ENCODE measurements around the gene STIP1. TPM values are rescaled to one million over a fixed set of nuclear protein-coding genes. Genes with fewer than 3 reads are reported as not detected.

STIP1 gene
- total RNA-seq, 1 donor from 2014 or later, result 69.9 TPM

DNA sequence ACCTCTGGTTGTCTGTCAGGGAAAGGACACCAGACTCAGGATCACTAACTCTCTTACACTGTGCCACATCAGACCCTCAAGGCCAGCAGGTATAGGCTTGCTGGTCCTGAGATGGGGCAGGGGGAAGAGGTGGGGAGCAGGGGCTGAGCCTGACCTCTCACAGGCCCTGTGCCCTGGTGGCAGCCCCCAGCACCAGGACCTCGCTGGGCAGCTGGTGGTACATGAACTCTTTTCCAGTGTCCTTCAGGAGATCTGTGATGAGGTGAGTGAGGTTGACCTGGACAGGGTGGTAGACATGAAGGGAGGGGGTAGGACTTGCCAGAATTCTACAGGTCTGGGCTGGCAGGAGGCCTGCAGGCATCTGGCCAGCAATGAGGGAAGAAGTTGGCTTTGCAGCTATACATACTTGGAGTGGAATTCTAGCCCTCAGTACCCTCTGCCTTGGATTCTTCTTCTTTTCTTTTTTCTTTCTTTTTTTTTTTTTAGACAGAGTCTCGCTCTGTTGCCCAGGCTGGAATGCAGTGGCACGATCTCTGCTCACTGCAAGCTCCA lies 41.5 kb downstream of the STIP1 start:
- Histone ChIP-seq H3K4me3 (ENCODE audit: low read length in 3 of 3) (peak overlapping the region; percentile 90 to 97 (median 95)), H3K27ac (ENCODE audit: low read depth, low read length) (peak overlapping the region; percentile 95), H3K9ac (ENCODE audit: low read depth in 1 of 3, low read length in 3 of 3) (peak overlapping the region; percentile 98 to 99 (median 99))

DNA sequence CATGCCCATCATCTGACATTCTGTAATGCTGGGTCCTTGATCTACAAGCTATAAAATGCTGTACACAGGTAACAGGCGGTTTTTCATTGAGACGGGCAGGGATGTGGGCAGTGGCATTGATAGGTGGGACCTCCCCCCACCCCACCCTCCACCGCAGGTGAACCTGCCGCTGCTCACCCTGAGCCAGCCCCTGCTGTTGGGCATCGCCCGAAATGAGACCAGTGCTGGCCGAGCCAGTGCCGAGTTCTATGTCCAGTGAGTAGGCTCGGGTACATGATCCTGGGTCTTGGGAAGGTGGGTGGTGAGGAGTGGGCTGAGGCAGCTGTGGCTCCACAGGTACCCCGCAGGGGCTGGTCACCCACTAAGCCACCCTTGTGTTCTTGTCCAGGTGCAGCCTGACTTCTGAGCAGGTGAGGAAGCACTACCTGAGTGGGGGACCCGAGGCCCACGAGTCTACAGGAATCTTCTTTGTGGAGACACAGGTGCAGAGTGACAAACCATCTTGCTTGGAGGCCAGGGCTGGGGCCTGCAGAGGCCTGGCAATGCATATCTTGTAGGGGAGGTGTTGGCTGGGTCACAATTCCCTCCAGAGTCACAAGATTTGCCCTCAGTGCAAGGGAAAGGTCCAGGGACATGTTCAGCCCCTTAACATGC lies 43.2 kb downstream of the STIP1 start:
- H3K9me3 ChIP-seq (ENCODE audit: control insufficient read depth in 3 of 3, low read length in 3 of 3), result no peaks in the 10 kb centered on the region
- peak overlapping the region; percentile 52 to 94 (median 90) for H3K9ac ChIP-seq (ENCODE audit: low read depth in 1 of 3, low read length in 3 of 3)
- H3K36me3 ChIP-seq (ENCODE audit: control insufficient read depth in 3 of 3, insufficient read depth in 3 of 3, low read length in 3 of 3), result peaks cover 0 to 5% (median 5%) of the 10 kb centered on the region in 3 donors
- peak overlapping the region; percentile 92 for H3K27ac ChIP-seq (ENCODE audit: low read depth, low read length)
- H3K4me1 ChIP-seq (ENCODE audit: control insufficient read depth in 3 of 3, insufficient read depth in 3 of 3, low read length in 3 of 3), result peaks cover 52 to 59% (median 52%) of the 10 kb centered on the region in 3 donors
- peak overlapping the region in 2 of 3 donors; percentile 80 to 87 for H3K4me3 ChIP-seq (ENCODE audit: low read length in 3 of 3)
- no peaks in the 10 kb centered on the region for H3K27me3 ChIP-seq (ENCODE audit: control insufficient read depth in 3 of 3, insufficient read depth in 3 of 3, low read length in 3 of 3)

More for the DNA sequence above, 41.5 kb downstream of the STIP1 start:
- Histone ChIP-seq H3K27me3 (ENCODE audit: control insufficient read depth in 3 of 3, insufficient read depth in 3 of 3, low read length in 3 of 3) (no peaks in the 10 kb centered on the region), H3K4me1 (ENCODE audit: control insufficient read depth in 3 of 3, insufficient read depth in 3 of 3, low read length in 3 of 3) (peaks cover 62 to 63% (median 63%) of the 10 kb centered on the region in 3 donors), H3K9me3 (ENCODE audit: control insufficient read depth in 3 of 3, low read length in 3 of 3) (no peaks in the 10 kb centered on the region), H3K36me3 (ENCODE audit: control insufficient read depth in 3 of 3, insufficient read depth in 3 of 3, low read length in 3 of 3) (peaks cover 0 to 11% (median 10%) of the 10 kb centered on the region in 3 donors)

DNA sequence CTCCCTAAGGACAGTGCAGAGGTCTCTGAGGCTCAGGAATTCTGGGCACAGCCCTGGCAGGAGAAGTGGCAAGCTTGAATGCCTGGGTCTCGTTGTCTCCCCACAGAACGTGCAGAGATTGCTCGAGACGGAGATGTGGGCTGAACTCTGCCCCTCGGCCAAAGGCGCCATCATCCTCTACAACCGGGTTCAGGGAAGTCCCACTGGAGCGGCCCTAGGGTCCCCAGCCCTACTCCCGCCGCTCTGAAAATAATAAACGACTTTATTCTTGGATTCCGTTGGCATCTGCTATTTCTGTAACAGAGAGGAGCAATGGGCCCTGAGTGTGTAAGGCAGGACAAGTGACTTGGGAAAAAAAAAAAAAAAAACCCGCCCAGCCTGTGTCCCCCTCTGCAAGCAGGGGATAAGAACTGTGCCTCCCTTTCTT lies 43.8 kb downstream of the STIP1 start:
- H3K27ac ChIP-seq (ENCODE audit: low read depth, low read length), result peak overlapping the region; percentile 92

DNA sequence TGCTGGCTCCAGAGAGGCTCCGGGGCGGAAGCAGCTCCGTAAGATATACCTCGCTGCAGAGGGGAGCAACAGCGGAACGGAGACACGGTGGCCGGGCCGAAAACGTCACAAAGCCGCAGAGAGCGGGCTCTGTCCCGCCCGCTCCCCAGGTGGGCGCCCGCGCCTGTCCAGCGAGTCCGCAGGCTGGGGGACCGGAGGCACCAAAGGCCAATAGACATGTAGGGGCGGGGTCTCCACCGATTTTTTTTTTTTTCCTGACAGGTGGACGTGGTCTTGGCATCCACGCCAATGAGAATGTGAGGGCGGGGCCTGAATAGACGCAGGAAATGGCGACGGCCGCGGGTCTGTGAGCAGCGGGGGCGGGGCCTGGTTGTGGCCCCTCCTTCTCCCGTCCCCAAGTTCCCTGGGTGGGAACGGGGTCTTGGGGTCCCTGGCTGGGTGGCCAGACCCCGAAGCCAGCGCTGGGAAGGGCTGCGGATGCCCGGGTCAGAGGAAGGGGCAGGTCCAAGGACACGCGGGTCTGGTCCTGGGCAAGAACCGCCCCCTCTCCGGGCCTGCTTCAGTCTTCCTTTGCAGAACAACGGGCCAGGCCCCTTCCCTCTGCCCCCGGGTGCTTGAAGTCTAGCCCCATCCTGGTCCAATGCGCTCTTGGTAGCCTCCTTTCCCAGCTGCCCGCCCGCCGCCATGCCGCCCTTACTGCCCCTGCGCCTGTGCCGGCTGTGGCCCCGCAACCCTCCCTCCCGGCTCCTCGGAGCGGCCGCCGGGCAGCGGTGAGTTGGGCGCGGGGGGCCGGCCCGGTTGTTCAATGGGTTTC lies 44.4 kb downstream of the STIP1 start, which contains the start of gene DNAJC4:
Gene DNAJC4 (plus strand): TSS at position 378 of the 814 bp plus-strand sequence. CDS start 307 bp downstream, at position 685.
- Histone ChIP-seq H3K27me3 (ENCODE audit: control insufficient read depth in 3 of 3, insufficient read depth in 3 of 3, low read length in 3 of 3) (no peaks in the 10 kb centered on the region), H3K4me1 (ENCODE audit: control insufficient read depth in 3 of 3, insufficient read depth in 3 of 3, low read length in 3 of 3) (peaks cover 43 to 52% (median 46%) of the 10 kb centered on the region in 3 donors), H3K27ac (ENCODE audit: low read depth, low read length) (peak within 1 kb of the TSS; percentile 92), H3K4me3 (ENCODE audit: low read length in 3 of 3) (peak within 1 kb of the TSS; percentile 74 to 87 (median 80)), H3K9me3 (ENCODE audit: control insufficient read depth in 3 of 3, low read length in 3 of 3) (no peaks in the 10 kb centered on the region), H3K36me3 (ENCODE audit: control insufficient read depth in 3 of 3, insufficient read depth in 3 of 3, low read length in 3 of 3) (peaks cover 0 to 2% (median 0%) of the 10 kb centered on the region in 3 donors), H3K9ac (ENCODE audit: low read depth in 1 of 3, low read length in 3 of 3) (peak within 1 kb of the TSS; percentile 87 to 94 (median 90))

More for the DNA sequence above, 43.8 kb downstream of the STIP1 start:
- Histone ChIP-seq H3K36me3 (ENCODE audit: control insufficient read depth in 3 of 3, insufficient read depth in 3 of 3, low read length in 3 of 3) (peaks cover 0 to 3% (median 2%) of the 10 kb centered on the region in 3 donors), H3K9ac (ENCODE audit: low read depth in 1 of 3, low read length in 3 of 3) (peak overlapping the region; percentile 87 to 94 (median 90)), H3K4me3 (ENCODE audit: low read length in 3 of 3) (peak overlapping the region; percentile 74 to 87 (median 80)), H3K9me3 (ENCODE audit: control insufficient read depth in 3 of 3, low read length in 3 of 3) (no peaks in the 10 kb centered on the region), H3K27me3 (ENCODE audit: control insufficient read depth in 3 of 3, insufficient read depth in 3 of 3, low read length in 3 of 3) (no peaks in the 10 kb centered on the region), H3K4me1 (ENCODE audit: control insufficient read depth in 3 of 3, insufficient read depth in 3 of 3, low read length in 3 of 3) (peaks cover 46 to 54% (median 47%) of the 10 kb centered on the region in 3 donors)

DNA sequence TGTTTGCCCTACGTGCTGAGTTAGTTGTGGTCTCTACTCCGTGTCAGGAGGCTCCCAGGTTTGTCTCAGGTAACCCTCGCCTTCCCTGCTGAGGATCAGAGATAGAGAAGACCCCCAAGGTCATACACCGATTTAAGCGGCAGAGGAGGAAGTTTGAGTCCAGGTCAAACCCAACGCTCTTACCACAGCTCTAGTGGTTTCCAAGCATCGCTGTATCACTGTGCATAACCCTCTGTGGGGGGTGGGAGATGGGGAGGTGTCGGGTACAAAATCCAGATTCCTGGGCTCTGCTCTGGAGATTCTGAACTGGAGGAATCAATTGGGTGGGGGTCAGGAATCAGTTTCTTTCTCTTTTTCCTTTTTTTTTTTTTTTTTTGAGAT lies 45.0 kb downstream of the STIP1 start:
- H3K27me3 ChIP-seq (ENCODE audit: control insufficient read depth in 3 of 3, insufficient read depth in 3 of 3, low read length in 3 of 3), result no peaks in the 10 kb centered on the region
- no peaks in the 10 kb centered on the region for H3K9me3 ChIP-seq (ENCODE audit: control insufficient read depth in 3 of 3, low read length in 3 of 3)
- peak overlapping the region; percentile 87 to 94 (median 90) for H3K9ac ChIP-seq (ENCODE audit: low read depth in 1 of 3, low read length in 3 of 3)
- H3K4me1 ChIP-seq (ENCODE audit: control insufficient read depth in 3 of 3, insufficient read depth in 3 of 3, low read length in 3 of 3), result peaks cover 43 to 52% (median 46%) of the 10 kb centered on the region in 3 donors
- peaks cover 0 to 5% (median 4%) of the 10 kb centered on the region in 3 donors for H3K36me3 ChIP-seq (ENCODE audit: control insufficient read depth in 3 of 3, insufficient read depth in 3 of 3, low read length in 3 of 3)
- H3K4me3 ChIP-seq (ENCODE audit: low read length in 3 of 3), result peak overlapping the region; percentile 74 to 87 (median 80)
- peak overlapping the region; percentile 92 for H3K27ac ChIP-seq (ENCODE audit: low read depth, low read length)

DNA sequence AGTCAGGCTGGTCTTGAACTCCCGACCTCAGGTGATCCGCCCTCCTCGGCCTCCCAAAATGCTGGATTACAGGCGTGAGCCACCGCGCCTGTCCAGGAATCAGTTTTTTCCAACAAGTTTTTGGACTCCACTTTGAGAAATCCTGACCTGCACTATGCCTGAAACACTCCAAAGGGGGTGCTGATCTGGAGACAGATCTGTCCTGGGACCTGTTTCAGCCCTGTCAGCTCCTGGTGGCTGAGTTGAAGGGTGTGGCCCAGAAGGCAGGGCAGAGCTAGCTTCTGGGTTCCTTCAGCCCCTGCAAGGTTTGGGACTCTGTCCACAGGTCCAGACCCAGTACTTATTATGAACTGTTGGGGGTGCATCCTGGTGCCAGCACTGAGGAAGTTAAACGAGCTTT lies 45.6 kb downstream of the STIP1 start:
- no peaks in the 10 kb centered on the region for H3K9me3 ChIP-seq (ENCODE audit: control insufficient read depth in 3 of 3, low read length in 3 of 3)
- no peaks in the 10 kb centered on the region for H3K27me3 ChIP-seq (ENCODE audit: control insufficient read depth in 3 of 3, insufficient read depth in 3 of 3, low read length in 3 of 3)
- H3K9ac ChIP-seq (ENCODE audit: low read depth in 1 of 3, low read length in 3 of 3), result peak overlapping the region in 1 of 3 donors; percentile 25
- H3K27ac ChIP-seq (ENCODE audit: low read depth, low read length), result no peak overlapping the region
- peaks cover 40 to 49% (median 46%) of the 10 kb centered on the region in 3 donors for H3K4me1 ChIP-seq (ENCODE audit: control insufficient read depth in 3 of 3, insufficient read depth in 3 of 3, low read length in 3 of 3)
- no peak overlapping the region for H3K4me3 ChIP-seq (ENCODE audit: low read length in 3 of 3)
- peaks cover 0 to 5% (median 4%) of the 10 kb centered on the region in 3 donors for H3K36me3 ChIP-seq (ENCODE audit: control insufficient read depth in 3 of 3, insufficient read depth in 3 of 3, low read length in 3 of 3)

DNA sequence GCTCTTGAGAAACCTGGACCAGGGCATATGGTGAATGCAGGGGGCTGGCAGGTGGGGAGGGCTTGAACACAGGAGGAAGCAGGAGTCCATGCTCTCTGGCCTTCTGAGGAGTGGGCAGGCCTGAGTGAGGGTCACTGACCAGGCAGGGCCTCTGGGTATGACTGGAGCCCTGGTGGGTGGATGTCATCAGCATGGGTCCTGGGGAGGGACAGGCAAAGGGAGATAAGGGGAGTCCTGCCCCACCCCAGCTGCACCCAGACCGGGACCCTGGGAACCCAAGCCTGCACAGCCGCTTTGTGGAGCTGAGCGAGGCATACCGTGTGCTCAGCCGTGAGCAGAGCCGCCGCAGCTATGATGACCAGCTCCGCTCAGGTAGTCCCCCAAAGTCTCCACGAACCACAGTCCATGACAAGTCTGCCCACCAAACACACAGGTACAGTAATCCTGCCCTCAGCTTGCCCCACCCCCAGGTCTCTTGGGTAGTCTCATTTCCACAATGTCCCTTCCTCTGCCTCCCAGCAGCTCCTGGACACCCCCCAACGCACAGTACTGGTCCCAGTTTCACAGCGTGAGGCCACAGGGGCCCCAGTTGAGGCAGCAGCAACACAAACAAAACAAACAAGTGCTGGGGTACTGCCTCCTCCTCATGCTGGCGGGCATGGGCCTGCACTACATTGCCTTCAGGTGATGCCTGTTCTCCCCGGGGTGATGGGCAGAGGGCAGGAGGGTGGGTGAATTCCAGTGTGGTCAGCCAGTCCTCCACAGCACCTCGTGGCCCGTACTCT lies 46.4 kb downstream of the STIP1 start:
- no peaks in the 10 kb centered on the region for H3K9me3 ChIP-seq (ENCODE audit: control insufficient read depth in 3 of 3, low read length in 3 of 3)
- peaks cover 4 to 5% (median 4%) of the 10 kb centered on the region in 3 donors for H3K36me3 ChIP-seq (ENCODE audit: control insufficient read depth in 3 of 3, insufficient read depth in 3 of 3, low read length in 3 of 3)
- H3K4me1 ChIP-seq (ENCODE audit: control insufficient read depth in 3 of 3, insufficient read depth in 3 of 3, low read length in 3 of 3), result peaks cover 32 to 40% (median 38%) of the 10 kb centered on the region in 3 donors
- H3K27ac ChIP-seq (ENCODE audit: low read depth, low read length), result no peak overlapping the region
- no peak overlapping the region for H3K9ac ChIP-seq (ENCODE audit: low read depth in 1 of 3, low read length in 3 of 3)
- H3K4me3 ChIP-seq (ENCODE audit: low read length in 3 of 3), result no peak overlapping the region
- H3K27me3 ChIP-seq (ENCODE audit: control insufficient read depth in 3 of 3, insufficient read depth in 3 of 3, low read length in 3 of 3), result no peaks in the 10 kb centered on the region

DNA sequence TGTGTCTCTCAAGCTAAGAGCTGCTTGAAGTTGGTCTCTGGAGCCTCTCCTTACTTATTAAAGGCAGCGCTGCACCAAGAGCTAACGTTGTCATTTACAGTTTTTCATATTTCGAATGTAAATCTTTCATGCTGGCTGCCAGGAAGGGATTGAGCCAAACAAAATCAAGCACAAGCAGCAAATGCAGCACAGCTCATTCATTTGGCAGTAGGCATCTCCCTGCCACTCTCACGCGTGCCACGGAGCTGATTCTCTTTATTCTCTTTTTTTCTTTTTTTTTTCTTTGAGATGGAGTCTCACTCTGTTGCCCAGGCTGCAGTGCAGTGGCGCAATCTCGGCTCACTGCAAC lies 47.0 kb downstream of the STIP1 start:
- no peak overlapping the region for H3K4me3 ChIP-seq (ENCODE audit: low read length in 3 of 3)
- H3K27ac ChIP-seq (ENCODE audit: low read depth, low read length), result no peak overlapping the region
- H3K36me3 ChIP-seq (ENCODE audit: control insufficient read depth in 3 of 3, insufficient read depth in 3 of 3, low read length in 3 of 3), result peaks cover 5 to 11% (median 10%) of the 10 kb centered on the region in 3 donors
- H3K4me1 ChIP-seq (ENCODE audit: control insufficient read depth in 3 of 3, insufficient read depth in 3 of 3, low read length in 3 of 3), result peaks cover 29 to 37% (median 35%) of the 10 kb centered on the region in 3 donors
- H3K27me3 ChIP-seq (ENCODE audit: control insufficient read depth in 3 of 3, insufficient read depth in 3 of 3, low read length in 3 of 3), result no peaks in the 10 kb centered on the region
- H3K9ac ChIP-seq (ENCODE audit: low read depth in 1 of 3, low read length in 3 of 3), result no peak overlapping the region
- no peaks in the 10 kb centered on the region for H3K9me3 ChIP-seq (ENCODE audit: control insufficient read depth in 3 of 3, low read length in 3 of 3)

DNA sequence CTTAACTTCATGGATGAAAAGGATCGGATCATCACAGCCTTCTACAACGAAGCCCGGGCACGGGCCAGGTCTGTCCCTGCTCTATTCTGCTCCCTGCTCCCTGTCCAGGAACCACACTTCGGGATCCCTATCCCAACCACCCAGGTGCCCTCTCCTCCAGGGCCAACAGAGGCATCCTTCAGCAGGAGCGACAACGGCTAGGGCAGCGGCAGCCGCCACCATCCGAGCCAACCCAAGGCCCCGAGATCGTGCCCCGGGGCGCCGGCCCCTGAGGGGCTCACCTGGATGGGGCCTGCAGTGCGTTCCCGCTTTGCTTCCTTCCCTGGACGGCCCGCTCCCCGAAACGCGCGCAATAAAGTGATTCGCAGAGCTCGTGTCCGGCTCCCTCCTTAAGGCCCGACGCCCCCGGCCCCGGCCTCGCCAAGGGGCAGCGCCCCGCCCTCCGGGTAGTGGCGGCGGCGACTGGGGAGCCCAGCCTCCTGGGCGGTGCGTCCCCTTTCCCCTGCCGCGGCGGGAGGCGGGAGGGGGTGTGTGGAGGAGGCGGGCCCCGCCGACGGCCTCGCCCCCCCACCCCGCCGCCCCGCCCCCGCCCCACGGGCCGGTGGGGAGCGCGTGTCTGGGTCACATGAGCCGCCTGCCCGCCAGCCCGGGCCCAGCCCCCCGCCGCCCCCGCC lies 48.1 kb downstream of the STIP1 start, which contains the start of gene VEGFB:
Gene VEGFB (plus strand): TSS at position 672 of the 674 bp plus-strand sequence. CDS start 250 bp downstream, outside the sequence.
- peaks cover 28 to 35% (median 34%) of the 10 kb centered on the region in 3 donors for H3K4me1 ChIP-seq (ENCODE audit: control insufficient read depth in 3 of 3, insufficient read depth in 3 of 3, low read length in 3 of 3)
- H3K36me3 ChIP-seq (ENCODE audit: control insufficient read depth in 3 of 3, insufficient read depth in 3 of 3, low read length in 3 of 3), result peaks cover 16 to 21% (median 20%) of the 10 kb centered on the region in 3 donors
- H3K9me3 ChIP-seq (ENCODE audit: control insufficient read depth in 3 of 3, low read length in 3 of 3), result no peaks in the 10 kb centered on the region
- peak within 1 kb of the TSS; percentile 70 to 89 (median 71) for H3K9ac ChIP-seq (ENCODE audit: low read depth in 1 of 3, low read length in 3 of 3)
- peak within 1 kb of the TSS; percentile 74 for H3K27ac ChIP-seq (ENCODE audit: low read depth, low read length)
- H3K27me3 ChIP-seq (ENCODE audit: control insufficient read depth in 3 of 3, insufficient read depth in 3 of 3, low read length in 3 of 3), result no peaks in the 10 kb centered on the region
- H3K4me3 ChIP-seq (ENCODE audit: low read length in 3 of 3), result peak within 1 kb of the TSS; percentile 70 to 82 (median 79)

Data from skeletal muscle tissue (tissue), 4 donors.